K562 (cell line): ENCODE results near the gene COL9A2. TPM values are rescaled to one million over a fixed set of nuclear protein-coding genes. Genes with fewer than 3 reads are reported as not detected.

Experiments
- ATAC-seq: fragments of 200-7000 bp; cut with Tn5 transposase; 3 replicates; pipeline ENCODE4 v1.9.1; 2020; ENCODE audit warnings: moderate library complexity
- BruUV-seq: library from RNA; stranded (reverse); fragments of 400-500 nt; replicated peaks from 2 replicates; lab custom pipeline; 2021; lab: Mats Ljungman, UMichigan
- CTCF ChIA-PET: fragments of 300-600 bp; formaldehyde crosslinking; extraction: SDS; loops from one replicate; lab custom pipeline; 2021; ENCODE audit warnings: low intra/inter-chr PET ratio; lab: Yijun Ruan, JAX
- POLR2A ChIA-PET: fragments of 300-600, 350-650 bp; sonication (Branson Sonifier 250); formaldehyde crosslinking; extraction: SDS; loops from one replicate; lab custom pipeline; 2021; ENCODE audit warnings: antibody characterized with exemption, inconsistent platforms; lab: Yijun Ruan, JAX
- DNase-seq, 4 experiments: peaks; one replicate each; pipeline versions ENCODE4 v3.0.0 to v3.0.0-alpha.2; 2011 to 2018; ENCODE audit warnings: low spot score in 3 of 4, mixed read lengths in 3 of 4; ENCODE audit errors: extremely low read depth in 1 of 4
- FAIRE-seq: peaks from 2 replicates; lab custom pipeline; 2011; peaks lifted over from hg19 to GRCh38; lab: Jason Lieb, UNC
- H2AFZ ChIP-seq: 2 replicates; pipeline ENCODE4 v1.6.0; 2011; ENCODE audit warnings: low read depth, low read length, control low read depth, inconsistent platforms
- H3K27ac ChIP-seq: fragments of 200-600 bp; 3 replicates; pipeline ENCODE4 v1.8.0; 2011; ENCODE audit warnings: low read depth, mild to moderate bottlenecking, control low read depth, inconsistent platforms, low read length, moderate library complexity, mixed read lengths; ENCODE audit errors: extremely low read depth
- H3K27me3 ChIP-seq, 2 experiments: fragments of 300-600 bp in 1 of 2; 2 replicates in 1 of 2; 3 replicates in 1 of 2; pipeline versions ENCODE4 v1.6.0 to v1.8.0; 2011; ENCODE audit warnings: inconsistent platforms in 2 of 2, low read length in 2 of 2, mild to moderate bottlenecking in 1 of 2, mixed read lengths in 1 of 2, moderate library complexity in 1 of 2; ENCODE audit not compliant: control insufficient read depth in 2 of 2, insufficient read depth in 2 of 2
- H3K36me3 ChIP-seq: fragments of 300-600 bp; 3 replicates; pipeline ENCODE4 v1.8.0; 2011; ENCODE audit warnings: mild to moderate bottlenecking, low read length, inconsistent platforms; ENCODE audit not compliant: control insufficient read depth, insufficient read depth
- H3K4me1 ChIP-seq, 2 experiments: fragments of 200-600 bp in 1 of 2; replicated peaks in 1 of 2; 2 replicates in 1 of 2; 3 replicates in 1 of 2; pipeline versions ENCODE4 v1.5.1 to v1.8.0; 2011; ENCODE audit warnings: inconsistent platforms in 2 of 2, low read length in 2 of 2, mild to moderate bottlenecking in 1 of 2, mixed read lengths in 1 of 2, moderate library complexity in 1 of 2; ENCODE audit not compliant: control insufficient read depth in 2 of 2, insufficient read depth in 2 of 2
- H3K4me2 ChIP-seq: 2 replicates; pipeline ENCODE4 v1.6.1; 2011; ENCODE audit warnings: low read length, control low read depth, inconsistent platforms, mixed read lengths; ENCODE audit not compliant: insufficient read depth
- H3K4me3 ChIP-seq: fragments of 200-600 bp; sonication (generic), shearing (Covaris generic); 2 replicates; pipeline ENCODE4 v1.5.1; 2016; ENCODE audit warnings: control low read depth, inconsistent platforms
- H3K79me2 ChIP-seq: fragments of 200-600 bp; 3 replicates; pipeline ENCODE4 v1.8.0; 2011; ENCODE audit warnings: low read length, inconsistent platforms; ENCODE audit not compliant: control insufficient read depth, insufficient read depth
- H3K9ac ChIP-seq, 2 experiments: 2 replicates each; pipeline versions ENCODE4 v1.6.0 to v1.6.1; 2011; ENCODE audit warnings: low read depth in 2 of 2, low read length in 2 of 2, control low read depth in 1 of 2, inconsistent platforms in 1 of 2, mild to moderate bottlenecking in 1 of 2, mixed read lengths in 1 of 2; ENCODE audit not compliant: insufficient read depth in 1 of 2
- H3K9me1 ChIP-seq: one replicate; pipeline ENCODE4 v1.6.0; 2011; ENCODE audit warnings: inconsistent platforms, mild to moderate bottlenecking, low read length, moderate library complexity; ENCODE audit not compliant: control insufficient read depth, insufficient read depth
- H3K9me3 ChIP-seq: replicated peaks from 2 replicates; pipeline ENCODE4 v1.5.1; 2011; ENCODE audit warnings: low read depth, low read length, inconsistent platforms; ENCODE audit not compliant: control insufficient read depth, insufficient read depth
- H4K20me1 ChIP-seq: replicated peaks from 2 replicates; pipeline ENCODE4 v1.6.1; 2011; ENCODE audit warnings: low read length, inconsistent platforms, mixed read lengths; ENCODE audit not compliant: control insufficient read depth, insufficient read depth
- ADNP ChIP-seq: fragments of 200-800 bp; sonication (Bioruptor generic); IDR thresholded peaks from 2 replicates; pipeline ENCODE4 v1.6.1; 2016; ENCODE audit warnings: missing genetic modification characterization, missing compliant biosample characterization
- ETS1 ChIP-seq: conservative IDR thresholded peaks from 2 replicates; pipeline ENCODE4 v1.6.1; 2011; ENCODE audit warnings: low read depth, mild to moderate bottlenecking, low read length; ENCODE audit not compliant: control insufficient read depth
- FOSL1 ChIP-seq: fragments of 200-800 bp; sonication (Bioruptor generic); conservative IDR thresholded peaks from 2 replicates; pipeline ENCODE4 v1.6.1; 2016; ENCODE audit warnings: missing genetic modification characterization, missing compliant biosample characterization
- JUND ChIP-seq, 2 experiments: IDR thresholded peaks; 2 replicates in 1 of 2; 3 replicates in 1 of 2; pipeline ENCODE4 v1.6.1; 2011; ENCODE audit warnings: borderline replicate concordance in 2 of 2, low read depth in 2 of 2, low read length in 2 of 2, improper control_type of control experiment in 1 of 2, missing biosample characterization in 1 of 2, missing genetic modification characterization in 1 of 2, missing genetic modification reagents in 1 of 2
- MEIS2 ChIP-seq: fragments of 450-650 bp; IDR thresholded peaks from 2 replicates; pipeline ENCODE4 v1.6.1; 2014; ENCODE audit warnings: mild to moderate bottlenecking; ENCODE audit not compliant: partially characterized antibody
- MTA3 ChIP-seq: fragments of 450-650 bp; formaldehyde crosslinking; IDR thresholded peaks from 2 replicates; pipeline ENCODE4 v1.6.1; 2017; ENCODE audit warnings: mild to moderate bottlenecking, borderline replicate concordance
- PHB2 ChIP-seq: fragments of 450-650 bp; IDR thresholded peaks from 2 replicates; pipeline ENCODE4 v1.6.1; 2017; ENCODE audit warnings: low read depth
- SRSF1 ChIP-seq: fragments of 200-400 bp; formaldehyde crosslinking; IDR thresholded peaks from 2 replicates; pipeline ENCODE4 v1.6.1; 2017; ENCODE audit warnings: mild to moderate bottlenecking, low read depth, low read length, moderate library complexity
- TCF3 ChIP-seq: sonication (generic); formaldehyde crosslinking; IDR thresholded peaks from 2 replicates; pipeline ENCODE4 v1.4.0; 2020; ENCODE audit warnings: mild to moderate bottlenecking, missing genetic modification reagents
- ZKSCAN1 ChIP-seq: fragments of 150-350 bp; IDR thresholded peaks from 2 replicates; pipeline ENCODE4 v1.6.1; 2016; ENCODE audit warnings: low read depth, low read length
- WGBS: fragments of 100-300 bp; shearing (Covaris generic); methylation state at CpG from one replicate; pipeline ENCODE4 v1.1.6; 2016; ENCODE audit warnings: low coverage, mixed read lengths; ENCODE audit not compliant: insufficient coverage; ENCODE audit errors: missing lambda C conversion rate; 5-methylcytosine and 5-hydroxymethylcytosine counted together
- in situ Hi-C: fragments of 300-500 bp; cut with MboI; formaldehyde crosslinking; loops from 4 replicates; pipeline ENCODE4 v1.15.0; 2018; ENCODE audit warnings: inconsistent platforms, mixed read lengths
- intact Hi-C: fragments of 100-400 bp; cut with micrococcal nuclease; formaldehyde crosslinking; loops from 2 replicates; pipeline ENCODE4 v1.14.2; 2022
- polyA plus RNA-seq, 8 experiments: library from polyadenylated mRNA; depleted of rRNA in 4 of 8; stranded (reverse) in 5 of 8; unstranded in 3 of 8; fragments of >200 nt; fragmentation: Nextera tagmentation in 2 of 8; fragmentation: Illumina TruSeq in 1 of 8; extraction: Ambion mirVana in 2 of 8; extraction: Trizol in 1 of 8; gene quantifications; 2 replicates each; pipeline versions ENCODE4 v1.2.1 to v1.2.3, GENCODE V29; 2011 to 2014; ENCODE audit warnings: inconsistent platforms in 1 of 8, missing spikeins in 1 of 8
- total RNA-seq, 7 experiments: library from RNA; depleted of rRNA in 6 of 7; stranded (reverse); fragments of >200 nt in 6 of 7; fragmentation: Illumina TruSeq in 2 of 7; extraction: Trizol in 2 of 7; gene quantifications; 2 replicates each; pipeline versions ENCODE4 v1.2.1 to v1.2.3, GENCODE V29; 2011 to 2021; ENCODE audit warnings: low replicate concordance in 1 of 7
- TF ChIP-seq, protein P1 (sequence below): fragments of 450-650 bp; formaldehyde crosslinking; IDR thresholded peaks from 2 replicates; pipeline ENCODE4 v1.4.0; 2020; ENCODE audit warnings: mild to moderate bottlenecking, moderate library complexity
- TF ChIP-seq, protein P2 (sequence below): fragments of 450-650 bp; formaldehyde crosslinking; conservative IDR thresholded peaks from 2 replicates; pipeline ENCODE4 v1.4.0; 2022; ENCODE audit warnings: mild to moderate bottlenecking, missing genetic modification characterization
- TF ChIP-seq, protein P3 (sequence below), 2 experiments: fragments of 450-650 bp in 1 of 2; sonication (generic) in 1 of 2; formaldehyde crosslinking in 1 of 2; IDR thresholded peaks in 1 of 2; conservative IDR thresholded peaks in 1 of 2; 2 replicates each; pipeline versions ENCODE4 v1.6.1 to v1.8.1; 2016 to 2023; ENCODE audit warnings: mild to moderate bottlenecking in 2 of 2, moderate library complexity in 2 of 2, inconsistent platforms in 1 of 2, missing genetic modification reagents in 1 of 2

COL9A2 gene
- total and polyA plus RNA-seq, 9 of the 15 experiments (the other 6 are each of a cell fraction or from before 2014, with no cell fraction given) = 0.03 to 2.2 (median 0.31) TPM

GRCh38 chr1:40318970-40319621 is 2.0 kb upstream of the COL9A2 start (continued):
- TF ChIP-seq, protein P1, sequence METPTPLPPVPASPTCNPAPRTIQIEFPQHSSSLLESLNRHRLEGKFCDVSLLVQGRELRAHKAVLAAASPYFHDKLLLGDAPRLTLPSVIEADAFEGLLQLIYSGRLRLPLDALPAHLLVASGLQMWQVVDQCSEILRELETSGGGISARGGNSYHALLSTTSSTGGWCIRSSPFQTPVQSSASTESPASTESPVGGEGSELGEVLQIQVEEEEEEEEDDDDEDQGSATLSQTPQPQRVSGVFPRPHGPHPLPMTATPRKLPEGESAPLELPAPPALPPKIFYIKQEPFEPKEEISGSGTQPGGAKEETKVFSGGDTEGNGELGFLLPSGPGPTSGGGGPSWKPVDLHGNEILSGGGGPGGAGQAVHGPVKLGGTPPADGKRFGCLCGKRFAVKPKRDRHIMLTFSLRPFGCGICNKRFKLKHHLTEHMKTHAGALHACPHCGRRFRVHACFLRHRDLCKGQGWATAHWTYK (CRISPR knock-in tag) = no peak
- TF ChIP-seq PHB2 = no peak
- TF ChIP-seq, protein P2, sequence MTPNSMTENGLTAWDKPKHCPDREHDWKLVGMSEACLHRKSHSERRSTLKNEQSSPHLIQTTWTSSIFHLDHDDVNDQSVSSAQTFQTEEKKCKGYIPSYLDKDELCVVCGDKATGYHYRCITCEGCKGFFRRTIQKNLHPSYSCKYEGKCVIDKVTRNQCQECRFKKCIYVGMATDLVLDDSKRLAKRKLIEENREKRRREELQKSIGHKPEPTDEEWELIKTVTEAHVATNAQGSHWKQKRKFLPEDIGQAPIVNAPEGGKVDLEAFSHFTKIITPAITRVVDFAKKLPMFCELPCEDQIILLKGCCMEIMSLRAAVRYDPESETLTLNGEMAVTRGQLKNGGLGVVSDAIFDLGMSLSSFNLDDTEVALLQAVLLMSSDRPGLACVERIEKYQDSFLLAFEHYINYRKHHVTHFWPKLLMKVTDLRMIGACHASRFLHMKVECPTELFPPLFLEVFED (CRISPR knock-in tag) = no peak
- TF ChIP-seq ETS1 = no peak
- TF ChIP-seq MTA3 = no peak

GRCh38 chr1:40318476-40318875 is 1.4 kb upstream of the COL9A2 start:
- no peaks in the 10 kb centered on the region for H3K36me3 ChIP-seq
- no peaks in the 10 kb centered on the region for H4K20me1 ChIP-seq
- ChIA-PET POLR2A (interaction anchor here (1.2 kb wide), 2 partner anchors 82 to 157 kb away, joined by 3 to 5 read pairs; partner anchors contain the start of gene RLF), CTCF (no interaction called here)
- in situ Hi-C loops (no loop called here), intact Hi-C loops (loop anchor here (5.0 kb wide), 1 partner anchor 84 kb away; no protein-coding TSS in a partner anchor)
- H3K4me1 ChIP-seq = peaks cover 19 to 46% of the 10 kb centered on the region in 2 experiments
- no TSS peak for BruUV-seq
- ATAC-seq (no peak), FAIRE-seq (no peak), DNase-seq (no peak)
- H3K9ac ChIP-seq = no peak overlapping the region
- no peak overlapping the region for H3K27ac ChIP-seq
- H3K9me1 ChIP-seq = no peaks in the 10 kb centered on the region
- H3K4me2 ChIP-seq = no peak overlapping the region
- H2AFZ ChIP-seq = no peak overlapping the region
- 25% methylated on average over 4 of the region's 4 CpGs for WGBS
- H3K4me3 ChIP-seq = no peak overlapping the region
- no peaks in the 10 kb centered on the region for H3K9me3 ChIP-seq
- TF ChIP-seq JUND (IDR thresholded peaks at IDR 0.05; ENCODE audit: borderline replicate concordance, low read depth, low read length) (peak; percentile 56; the same call in 1 of the 2 replicates), JUND (tag; IDR thresholded peaks at IDR 0.05; ENCODE audit: borderline replicate concordance, low read depth, low read length) (no peak; the same call in 2 of the 3 replicates), SRSF1 (no peak), TCF3 (CRISPR knock-in tag) (no peak), ZKSCAN1 (peak; percentile 95), ADNP (tag) (peak; percentile 20; the same call in 1 of the 2 replicates), MEIS2 (peak; percentile 9), FOSL1 (0 out of 2 replicates have a peak, but pooled peaks have one; percentile 25)
- TF ChIP-seq, protein P3, sequence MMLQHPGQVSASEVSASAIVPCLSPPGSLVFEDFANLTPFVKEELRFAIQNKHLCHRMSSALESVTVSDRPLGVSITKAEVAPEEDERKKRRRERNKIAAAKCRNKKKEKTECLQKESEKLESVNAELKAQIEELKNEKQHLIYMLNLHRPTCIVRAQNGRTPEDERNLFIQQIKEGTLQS (IDR thresholded peaks at IDR 0.05) = peak; percentile 46
- TF ChIP-seq, protein P3 (CRISPR knock-in tag; conservative IDR thresholded peaks at IDR 0.05) = no peak
- no peaks in the 10 kb centered on the region for H3K79me2 ChIP-seq
- H3K27me3 ChIP-seq = no peaks in the 10 kb centered on the region
